ENCODE measurements around the gene RPL12.
A peak's percentile ranks its signal among the peaks of the same experiment; 100 is the strongest.
"Not testable (repeated sequence)": the region's sequence is repeated elsewhere in the genome, so short reads cannot be mapped to it uniquely, and the experiment has no call there.

The RPL12 gene

DNA sequence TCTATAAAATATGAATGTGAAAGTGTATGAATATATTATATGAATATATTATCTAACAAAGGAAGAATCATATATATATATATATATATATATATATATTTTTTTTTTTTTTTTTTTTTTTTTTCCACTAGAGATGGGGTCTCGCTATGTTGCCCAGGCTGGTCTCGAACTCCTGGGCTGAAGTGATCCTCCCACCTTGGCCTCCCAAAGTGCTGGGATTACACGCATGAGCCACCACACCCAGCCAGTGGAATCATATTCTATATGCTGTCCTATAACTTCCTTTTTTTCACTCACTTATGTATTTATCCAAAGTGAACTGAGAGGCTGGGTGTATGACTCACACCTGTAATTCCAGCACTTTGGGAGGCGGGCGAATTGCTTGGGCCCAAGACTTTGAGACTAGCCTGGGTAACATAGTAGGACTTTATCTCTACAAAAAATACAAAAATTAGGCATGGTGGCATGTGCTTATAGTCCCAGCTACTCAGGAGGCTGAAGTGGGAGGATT is 15.3 kb upstream of the RPL12 start:
- DNase-seq = not testable (repeated sequence)

DNA sequence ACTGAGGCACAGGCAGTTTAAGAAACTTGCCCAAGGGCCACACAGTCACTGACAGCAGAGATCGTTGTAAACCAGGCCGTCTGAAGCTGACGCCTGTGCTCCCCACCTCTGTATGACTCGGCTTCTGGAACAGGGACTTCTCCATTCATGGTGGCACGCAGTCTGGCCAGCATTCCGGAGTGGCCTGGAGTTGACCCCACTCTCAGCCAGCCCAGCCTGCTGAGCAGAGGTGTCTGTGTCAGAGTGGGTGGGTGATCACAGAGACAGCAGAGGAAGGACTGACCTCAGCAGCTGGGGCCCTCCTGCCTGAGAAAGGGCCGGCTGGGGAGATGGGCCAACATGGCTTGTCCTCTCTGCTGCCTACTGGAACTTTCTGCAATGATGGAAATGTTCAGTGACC is 12.7 kb upstream of the RPL12 start:
- no peak for DNase-seq

GRCh38 chr9:127463382-127463781 is 12.2 kb upstream of the RPL12 start:
- DNase-seq = no peak

DNA sequence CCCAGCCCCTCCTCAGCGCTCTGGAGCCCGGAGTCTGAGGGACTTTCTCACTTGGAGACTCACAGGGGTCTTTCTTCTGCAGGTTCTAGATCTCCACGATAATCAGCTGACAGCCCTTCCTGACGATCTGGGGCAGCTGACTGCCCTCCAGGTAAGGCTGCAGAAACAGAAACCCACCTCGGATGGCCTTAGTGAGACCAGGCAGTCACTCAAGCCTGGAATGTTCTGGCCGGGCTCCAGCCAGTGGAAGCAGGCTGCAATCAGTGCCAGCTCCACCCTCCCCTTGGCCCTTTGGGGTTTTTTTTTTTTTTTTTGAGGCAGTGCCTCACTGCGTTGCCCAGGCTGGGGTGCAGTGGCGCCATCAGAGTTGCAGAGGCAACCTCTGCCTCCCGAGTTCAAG is 7.7 kb upstream of the RPL12 start:
- no peak for DNase-seq

DNA sequence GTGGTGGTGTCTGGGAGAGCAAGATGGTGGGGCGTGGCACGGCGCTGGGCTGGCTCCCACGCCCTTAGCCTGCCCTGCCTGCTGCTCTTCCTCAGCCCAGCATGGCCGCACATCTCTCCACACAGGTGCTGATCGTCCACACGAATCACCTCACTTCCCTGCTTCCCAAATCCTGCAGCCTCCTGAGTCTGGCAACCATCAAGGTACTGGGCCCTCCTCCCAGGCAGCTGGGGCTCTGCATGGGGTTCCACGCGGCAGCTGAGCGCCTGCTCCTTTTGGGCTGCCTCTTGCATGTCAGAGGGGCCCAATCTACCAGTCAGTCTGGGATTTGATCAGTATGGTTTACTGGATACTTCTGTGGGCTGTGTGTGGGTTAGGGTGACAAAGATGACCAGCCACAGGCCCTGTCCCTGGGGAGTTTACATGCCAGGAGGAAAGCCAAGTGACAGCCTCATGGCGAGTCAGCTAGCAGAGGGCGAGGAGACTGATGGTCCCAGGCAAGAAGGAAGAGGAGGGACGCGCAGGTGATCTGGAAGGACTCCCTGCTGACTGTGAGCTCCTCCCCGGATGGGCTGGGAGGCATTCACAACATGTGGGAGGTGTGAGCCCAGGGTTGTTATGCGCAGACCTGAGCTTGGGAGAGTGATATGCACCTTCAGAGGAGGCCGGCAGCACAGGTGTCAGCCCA is 6.1 kb upstream of the RPL12 start:
- DNase-seq = no peak

DNA sequence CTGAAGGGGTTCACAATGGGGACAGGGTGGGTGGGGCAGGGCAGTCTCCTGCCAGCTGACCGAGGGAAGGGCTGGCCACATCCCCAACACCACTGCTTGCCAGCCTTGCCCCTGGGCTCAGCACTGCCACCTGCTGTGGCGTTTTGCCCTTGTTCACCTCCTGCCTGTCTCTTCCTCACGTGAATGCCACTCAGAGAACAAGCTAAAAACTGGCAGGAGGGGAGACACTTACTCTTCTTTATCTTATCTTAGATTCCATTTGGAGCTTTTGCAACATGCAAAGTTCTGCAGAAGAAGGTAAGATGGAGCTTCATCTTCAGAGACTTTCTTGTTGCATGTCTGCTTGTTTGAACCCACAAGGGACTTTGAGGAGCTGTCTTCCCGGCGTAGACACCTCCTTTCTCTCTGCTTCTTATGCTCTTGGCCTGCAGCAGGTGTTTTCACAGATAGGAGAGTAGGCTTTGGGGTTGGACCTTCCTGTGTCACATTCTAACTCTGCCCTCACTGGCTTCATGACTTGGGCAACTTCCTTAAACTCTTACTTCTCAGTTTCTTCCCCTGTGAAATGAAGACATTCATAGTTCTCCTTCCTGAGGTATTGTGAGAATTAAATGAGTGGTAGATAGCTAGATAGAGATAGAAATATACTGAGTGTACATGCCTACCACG is 4.3 kb upstream of the RPL12 start:
- DNase-seq = no peak

- DNase-seq = peak; percentile 11 to 65
These were observed 1.5 kb upstream of the RPL12 start for GRCh38 chr9:127452691-127453090.

GRCh38 chr9:127451858-127452656 is 851 bp upstream of the RPL12 start:
- DNase-seq = peak; percentile 21 to 54

DNA sequence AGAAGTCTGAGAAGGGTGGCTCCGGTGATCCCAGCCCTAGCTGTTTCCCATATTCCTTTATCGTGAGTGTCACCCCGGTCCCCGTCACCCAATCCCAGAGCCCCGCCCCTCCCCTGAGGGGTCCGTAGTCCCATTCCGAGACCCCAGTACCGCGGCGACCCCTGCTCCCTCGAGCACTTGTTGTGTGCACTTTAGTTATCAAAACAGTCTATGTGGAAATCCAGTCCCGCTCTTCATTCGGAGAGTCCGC is 327 bp upstream of the RPL12 start:
- no peak for DNase-seq

- DNase-seq = peak in 1 of 2 experiments; percentile 16
These were observed 904 bp downstream of the RPL12 start for GRCh38 chr9:127450243-127450760.

GRCh38 chr9:127449332-127449966 is 1.8 kb downstream of the RPL12 start:
- no peak for DNase-seq

DNA sequence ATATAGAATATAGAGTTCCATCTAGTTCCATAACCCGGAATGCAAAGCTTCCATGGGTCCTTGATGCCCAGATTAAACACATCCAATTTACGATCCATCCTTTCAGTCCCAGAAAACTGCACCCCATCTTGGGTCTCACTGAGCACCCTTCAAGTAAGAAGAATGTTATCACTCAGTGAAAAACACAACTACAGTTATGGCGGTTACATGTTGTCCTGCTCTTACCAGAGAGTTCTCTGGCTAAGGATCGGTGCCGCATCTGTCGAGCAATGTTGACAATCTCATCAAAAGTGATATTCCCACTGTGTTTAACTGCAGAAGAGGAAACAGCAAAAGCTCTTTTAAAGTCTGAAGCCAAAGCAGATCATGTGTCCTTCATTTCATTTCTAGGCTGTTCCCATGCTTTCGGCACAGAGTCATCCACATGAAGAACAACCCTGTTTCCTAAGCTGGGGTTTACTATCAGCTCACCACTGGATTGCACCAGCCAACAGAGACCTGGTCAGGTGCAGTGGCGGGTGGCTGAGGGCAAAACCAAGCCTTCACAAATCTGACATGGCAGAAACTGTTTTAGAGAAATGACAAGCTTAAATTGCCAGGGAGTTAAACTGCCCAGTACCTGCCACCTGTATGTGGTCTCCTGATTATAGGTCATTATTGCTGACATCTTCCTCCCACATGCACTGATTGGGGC is 2.9 kb downstream of the RPL12 start:
- DNase-seq = no peak

DNA sequence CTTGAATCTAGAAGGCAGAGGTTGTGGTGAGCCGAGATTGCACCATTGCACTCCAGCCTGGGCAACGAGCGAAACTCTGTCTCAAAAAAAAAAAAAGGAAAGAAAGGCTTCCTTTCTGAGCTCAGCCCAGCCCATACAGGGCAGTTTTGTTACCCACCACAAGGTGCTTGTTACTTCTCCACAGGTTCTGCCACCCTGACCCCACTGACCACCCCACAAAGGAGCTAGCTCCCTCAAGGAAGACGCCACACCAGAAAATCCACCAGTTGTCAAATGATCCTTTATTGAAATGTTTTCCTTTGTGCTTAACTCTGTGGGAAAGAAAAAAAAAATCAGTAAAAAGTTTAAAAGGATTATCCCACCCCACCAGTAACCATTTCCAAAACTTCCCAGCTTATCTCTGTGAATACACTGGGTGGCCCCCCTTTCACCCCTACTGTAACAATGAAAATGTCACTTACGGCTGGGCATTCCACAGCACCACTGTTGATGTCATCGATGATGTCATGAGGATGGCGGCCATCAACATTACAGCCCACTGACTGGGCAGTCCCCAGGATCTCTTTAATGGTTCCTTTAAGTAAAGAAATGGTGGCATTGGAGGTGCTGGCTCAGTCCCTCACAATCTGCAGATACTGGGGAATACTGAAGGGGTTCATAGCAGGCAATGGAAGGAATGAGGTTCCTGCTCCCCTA is 3.6 kb downstream of the RPL12 start:
- DNase-seq = no peak

GRCh38 chr9:127446713-127447415 is 4.3 kb downstream of the RPL12 start:
- DNase-seq = no peak

DNA sequence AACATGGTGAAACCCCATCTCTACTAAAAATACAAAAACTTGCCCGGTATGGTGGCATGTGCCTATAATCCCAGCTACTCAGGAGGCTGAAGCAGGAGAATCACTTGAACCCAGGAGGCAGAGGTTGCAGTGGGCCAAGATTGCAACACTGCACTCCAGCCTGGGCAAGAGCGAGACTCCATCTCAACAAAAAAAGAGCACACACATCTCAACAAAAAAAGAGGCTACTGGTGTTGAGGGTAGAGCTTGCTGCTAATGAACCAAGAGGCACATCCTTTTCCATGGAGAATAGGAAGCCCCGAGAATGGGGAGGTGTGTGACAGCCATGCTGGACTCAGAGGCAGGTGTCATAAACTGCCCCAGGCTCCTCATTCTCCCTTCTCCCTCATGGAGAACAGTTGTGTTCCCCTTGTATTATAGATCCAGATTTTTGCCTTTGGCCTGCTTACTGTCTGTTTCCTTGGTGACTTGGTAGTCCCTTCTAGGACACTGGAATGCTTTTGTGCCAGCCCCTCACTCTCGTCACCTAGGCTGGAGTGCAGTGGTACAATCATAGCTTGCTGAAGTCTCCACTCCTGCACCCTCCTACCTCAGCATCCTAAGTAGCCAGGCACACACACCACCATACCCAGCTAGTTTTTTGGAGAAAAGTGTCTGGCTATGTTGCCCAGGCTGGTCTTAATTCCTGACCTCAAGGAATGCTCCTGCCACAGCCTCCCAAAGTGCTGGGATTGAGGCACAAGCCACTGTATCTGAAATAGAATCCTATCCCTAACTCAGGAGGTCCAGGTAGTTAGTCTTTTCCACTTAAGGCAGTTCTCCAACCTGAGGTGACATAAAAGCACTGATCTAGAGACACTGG is 5.1 kb downstream of the RPL12 start:
- DNase-seq = no peak

DNA sequence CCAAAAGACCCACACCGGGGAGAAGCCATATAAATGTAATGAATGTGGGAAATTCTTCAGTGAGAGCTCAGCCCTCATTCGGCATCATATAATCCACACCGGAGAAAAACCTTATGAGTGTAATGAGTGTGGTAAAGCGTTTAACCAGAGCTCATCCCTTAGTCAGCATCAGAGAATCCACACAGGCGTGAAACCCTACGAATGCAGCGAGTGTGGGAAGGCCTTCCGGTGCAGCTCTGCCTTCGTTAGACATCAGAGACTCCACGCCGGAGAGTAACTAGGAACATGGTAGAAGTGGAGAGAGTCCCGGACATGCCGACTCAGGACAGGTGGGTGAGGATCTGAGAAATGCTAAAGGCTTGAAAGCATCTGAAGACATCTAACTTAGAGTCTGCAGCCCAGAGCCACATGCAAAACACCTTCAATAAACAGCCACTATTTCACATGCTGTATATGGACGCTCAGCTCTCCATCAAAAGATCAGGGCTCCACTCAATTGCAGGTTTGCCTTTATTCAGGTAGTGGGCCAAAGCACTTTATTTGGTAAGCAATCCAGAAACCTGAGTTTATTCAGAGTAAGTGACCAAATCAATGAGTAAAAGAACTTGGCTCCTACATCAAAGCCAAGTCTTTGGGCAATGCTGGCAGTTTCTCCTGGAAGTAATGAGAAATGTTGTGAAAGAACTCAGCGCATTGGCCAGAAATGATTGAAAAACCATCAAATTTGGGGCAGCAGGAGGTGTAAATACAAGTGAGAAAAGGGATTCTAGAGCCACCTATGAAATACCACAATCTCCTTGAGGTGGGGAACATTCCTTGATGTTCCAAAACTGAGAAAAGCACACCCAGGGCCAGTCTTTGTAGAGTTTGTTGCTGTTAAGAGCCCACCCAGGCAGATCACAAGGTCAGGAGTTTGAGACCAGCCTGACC is 6.0 kb downstream of the RPL12 start:
- DNase-seq = no peak

DNA sequence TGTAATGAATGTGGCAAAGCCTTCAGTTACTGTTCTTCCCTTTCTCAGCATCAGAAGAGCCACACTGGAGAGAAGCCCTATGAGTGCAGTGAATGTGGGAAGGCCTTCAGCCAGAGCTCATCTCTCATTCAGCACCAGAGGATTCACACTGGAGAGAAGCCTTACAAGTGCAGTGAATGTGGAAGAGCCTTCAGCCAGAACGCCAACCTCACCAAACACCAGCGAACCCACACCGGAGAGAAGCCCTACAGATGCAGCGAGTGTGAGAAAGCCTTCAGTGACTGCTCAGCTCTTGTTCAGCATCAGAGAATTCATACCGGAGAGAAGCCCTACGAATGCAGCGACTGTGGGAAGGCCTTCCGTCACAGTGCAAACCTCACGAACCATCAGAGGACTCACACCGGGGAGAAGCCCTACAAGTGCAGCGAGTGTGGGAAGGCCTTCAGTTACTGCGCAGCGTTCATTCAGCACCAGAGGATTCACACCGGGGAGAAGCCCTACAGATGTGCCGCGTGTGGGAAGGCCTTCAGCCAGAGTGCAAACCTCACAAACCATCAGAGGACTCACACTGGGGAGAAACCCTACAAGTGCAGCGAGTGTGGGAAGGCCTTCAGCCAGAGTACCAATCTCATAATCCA is 6.8 kb downstream of the RPL12 start:
- no peak for DNase-seq

- DNase-seq = no peak
These were observed 12.8 kb downstream of the RPL12 start for GRCh38 chr9:127438394-127438793.

Measured in NCI-H2081 (cell line).